Esophagus muscularis mucosa (tissue), 4 donors: ENCODE results near the gene CUL4A. TPM values are rescaled to one million over a fixed set of nuclear protein-coding genes. Genes with fewer than 3 reads are reported as not detected.
A peak's percentile ranks its signal among the peaks of the same experiment; 100 is the strongest.

Source experiments
- DNase-seq: peaks from one replicate; pipeline ENCODE4 v3.0.0-alpha.2; 2017; ENCODE audit errors: extremely low spot score
- H3K27ac ChIP-seq, 4 donors: fragments of 200-600 bp; sonication (generic); replicated peaks in 1 of 4; 1 replicate in 3 of 4; 2 replicates in 1 of 4; pipeline ENCODE4 v1.5.1; 2016 to 2019; ENCODE audit warnings: mild to moderate bottlenecking in 1 of 4
- H3K27me3 ChIP-seq, 4 donors: fragments of 200-600 bp; sonication (generic); one replicate each; pipeline versions ENCODE4 v1.5.1 to v1.6.0; 2016 to 2019
- H3K36me3 ChIP-seq, 4 donors: fragments of 200-600 bp; sonication (generic); one replicate each; pipeline ENCODE4 v1.5.1; 2016 to 2019
- H3K4me1 ChIP-seq, 4 donors: fragments of 200-600 bp; sonication (generic); one replicate each; pipeline ENCODE4 v1.5.1; 2016 to 2019
- H3K4me3 ChIP-seq, 4 donors: fragments of 200-600 bp; sonication (generic); 1 replicate in 2 of 4; 2 replicates in 2 of 4; pipeline ENCODE4 v1.5.1; 2016 to 2019; ENCODE audit warnings: mild to moderate bottlenecking in 4 of 4, moderate library complexity in 1 of 4
- H3K9me3 ChIP-seq, 4 donors: fragments of 200-600 bp; sonication (generic); 1 replicate in 3 of 4; 2 replicates in 1 of 4; pipeline ENCODE4 v1.5.1; 2016 to 2019
- EP300 ChIP-seq: sonication (generic); formaldehyde crosslinking; IDR thresholded peaks from one replicate; pipeline ENCODE4 v1.6.1; 2017; ENCODE audit warnings: antibody characterized with exemption
- POLR2A ChIP-seq: fragments of 450-650 bp; IDR thresholded peaks from one replicate; pipeline ENCODE4 v1.6.1; 2017; ENCODE audit warnings: antibody characterized with exemption, moderate library complexity, mild to moderate bottlenecking, low read depth
- POLR2AphosphoS5 ChIP-seq, 2 donors: sonication (generic); formaldehyde crosslinking; IDR thresholded peaks; one replicate each; pipeline ENCODE4 v1.6.1; 2017; ENCODE audit warnings: antibody characterized with exemption in 2 of 2
- WGBS: methylation state at CpG from one replicate; pipeline ENCODE4 v1.1.5; 2018; 5-methylcytosine and 5-hydroxymethylcytosine counted together
- intact Hi-C: fragments of 100-400 bp; cut with DNase I; formaldehyde crosslinking; loops from one replicate; pipeline ENCODE4 v1.15.1; 2023
- total RNA-seq, 4 donors: library from RNA; depleted of rRNA; stranded (reverse); fragments of >200 nt; gene quantifications; one replicate each; pipeline versions ENCODE4 v1.1.0 to v1.2.1, GENCODE V29; 2016
- TF ChIP-seq, protein P1 (sequence below), 3 experiments: fragments of 200-600 bp in 2 of 3; fragments of 450-650 bp in 1 of 3; sonication (generic) in 2 of 3; IDR thresholded peaks; one replicate each; pipeline ENCODE4 v1.5.1; 2017 to 2019; ENCODE audit warnings: antibody characterized with exemption in 3 of 3, mild to moderate bottlenecking in 2 of 3, moderate library complexity in 1 of 3

The CUL4A gene
- total RNA-seq, 4 donors from 2014 or later, result 93.4 to 154 (median 122) TPM

DNA sequence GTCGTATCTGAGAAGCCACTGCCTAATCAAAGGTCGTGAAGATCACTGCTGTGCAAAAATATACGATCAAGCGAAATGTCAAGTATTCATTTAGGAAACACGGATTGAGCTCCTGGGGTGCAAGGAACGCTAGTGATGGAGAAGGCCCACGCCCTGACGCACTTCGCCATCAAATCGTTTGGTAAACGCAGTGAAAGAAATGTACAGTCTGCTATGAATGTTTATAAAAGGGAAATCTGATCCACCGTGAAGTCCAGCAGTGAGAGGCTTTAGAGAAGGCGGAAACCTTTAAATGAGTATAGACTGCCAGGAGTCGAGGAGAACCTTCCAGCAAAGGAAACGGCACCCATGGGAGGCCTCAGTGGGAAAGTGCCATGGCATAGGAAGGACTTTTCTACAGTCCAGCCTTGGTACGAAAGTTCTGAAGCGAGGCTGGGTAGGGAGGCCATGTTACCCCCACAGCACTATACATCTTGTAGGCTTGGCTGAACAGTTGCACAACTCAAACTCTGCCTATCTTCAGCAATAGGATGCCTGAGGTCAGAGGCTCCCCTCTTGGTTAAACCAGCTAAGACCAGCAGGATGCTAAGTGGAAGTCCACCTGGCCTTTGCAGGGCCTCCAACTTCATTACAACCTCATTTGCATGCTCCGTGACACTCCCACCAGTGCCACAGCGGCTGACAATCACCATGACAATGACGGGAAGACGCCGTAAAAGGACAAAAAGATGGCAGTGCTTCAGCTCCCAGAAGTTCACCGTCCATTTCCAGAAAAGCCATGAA, 21.3 kb upstream of the CUL4A start:
- 92% methylated on average over 23 of the region's 23 CpGs for WGBS
- intact Hi-C loops, result no loop called here
- Histone ChIP-seq H3K36me3 (peaks cover 35 to 91% (median 57%) of the 10 kb centered on the region in 4 donors), H3K4me1 (peaks cover 0 to 9% (median 3%) of the 10 kb centered on the region in 4 donors), H3K9me3 (no peaks in the 10 kb centered on the region), H3K27ac (peak overlapping the region in 2 of 4 donors; percentile 2 to 16), H3K27me3 (no peaks in the 10 kb centered on the region), H3K4me3 (no peak overlapping the region)
- TF ChIP-seq POLR2AphosphoS5 (IDR thresholded peaks at IDR 0.05) (no peak), EP300 (no peak), POLR2A (no peak)
- TF ChIP-seq, protein P1, sequence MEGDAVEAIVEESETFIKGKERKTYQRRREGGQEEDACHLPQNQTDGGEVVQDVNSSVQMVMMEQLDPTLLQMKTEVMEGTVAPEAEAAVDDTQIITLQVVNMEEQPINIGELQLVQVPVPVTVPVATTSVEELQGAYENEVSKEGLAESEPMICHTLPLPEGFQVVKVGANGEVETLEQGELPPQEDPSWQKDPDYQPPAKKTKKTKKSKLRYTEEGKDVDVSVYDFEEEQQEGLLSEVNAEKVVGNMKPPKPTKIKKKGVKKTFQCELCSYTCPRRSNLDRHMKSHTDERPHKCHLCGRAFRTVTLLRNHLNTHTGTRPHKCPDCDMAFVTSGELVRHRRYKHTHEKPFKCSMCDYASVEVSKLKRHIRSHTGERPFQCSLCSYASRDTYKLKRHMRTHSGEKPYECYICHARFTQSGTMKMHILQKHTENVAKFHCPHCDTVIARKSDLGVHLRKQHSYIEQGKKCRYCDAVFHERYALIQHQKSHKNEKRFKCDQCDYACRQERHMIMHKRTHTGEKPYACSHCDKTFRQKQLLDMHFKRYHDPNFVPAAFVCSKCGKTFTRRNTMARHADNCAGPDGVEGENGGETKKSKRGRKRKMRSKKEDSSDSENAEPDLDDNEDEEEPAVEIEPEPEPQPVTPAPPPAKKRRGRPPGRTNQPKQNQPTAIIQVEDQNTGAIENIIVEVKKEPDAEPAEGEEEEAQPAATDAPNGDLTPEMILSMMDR (IDR thresholded peaks at IDR 0.05), result no peak
- DNase-seq, result no peak

DNA sequence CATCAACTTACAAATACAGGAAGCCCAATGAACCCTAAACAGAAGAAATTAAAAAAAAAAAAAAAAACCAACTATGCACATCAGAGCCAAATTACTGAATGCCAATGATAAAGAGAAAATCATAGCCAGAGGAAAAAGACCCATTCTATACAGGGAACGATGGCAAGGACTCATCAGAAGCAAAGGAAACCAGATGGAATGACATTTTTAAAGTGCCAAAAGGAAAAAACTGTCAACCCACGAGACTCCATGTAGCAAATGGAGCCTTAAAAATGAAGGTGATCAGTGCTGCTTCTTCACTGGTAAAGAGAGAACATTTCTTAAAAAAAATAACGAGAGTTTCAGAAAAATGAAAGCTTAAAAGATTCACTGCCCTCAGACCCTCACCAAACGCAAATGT, 19.2 kb upstream of the CUL4A start:
- DNase-seq, result no peak
- WGBS, result 81% methylated on average over 4 of the region's 4 CpGs

DNA sequence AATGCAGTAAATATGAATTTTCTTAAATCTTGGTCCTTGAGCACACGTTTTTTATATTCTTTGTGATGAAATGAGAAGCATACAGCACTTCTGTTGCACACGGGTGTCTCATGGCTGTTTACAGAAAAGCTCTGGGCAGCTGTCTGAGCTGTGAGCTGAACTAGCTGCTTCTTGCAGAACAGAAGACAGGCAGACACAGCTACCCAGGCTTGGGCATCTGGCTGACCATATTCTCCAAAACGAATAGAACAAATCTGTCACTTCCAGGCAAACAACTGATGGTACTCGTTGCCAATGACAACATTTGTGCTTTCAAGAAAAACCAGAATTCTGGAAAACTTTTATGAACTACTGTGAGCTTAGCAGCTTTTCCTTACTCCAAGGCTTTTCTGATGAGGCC, 17.1 kb upstream of the CUL4A start:
- H3K4me3 ChIP-seq, result no peak overlapping the region
- no peak for TF ChIP-seq EP300
- no peak for TF ChIP-seq POLR2AphosphoS5 (IDR thresholded peaks at IDR 0.05)
- TF ChIP-seq POLR2A, result no peak
- TF ChIP-seq, protein P1 (IDR thresholded peaks at IDR 0.05), result no peak
- H3K4me1 ChIP-seq, result peaks cover 0 to 7% (median 0%) of the 10 kb centered on the region in 4 donors
- DNase-seq, result no peak
- intact Hi-C loops, result no loop called here
- H3K36me3 ChIP-seq, result peaks cover 39 to 98% (median 70%) of the 10 kb centered on the region in 4 donors
- H3K9me3 ChIP-seq, result no peaks in the 10 kb centered on the region
- 79% methylated on average over 4 of the region's 4 CpGs for WGBS
- no peak overlapping the region for H3K27ac ChIP-seq
- H3K27me3 ChIP-seq, result no peaks in the 10 kb centered on the region

More for the DNA sequence above, 19.2 kb upstream of the CUL4A start:
- intact Hi-C loops, result no loop called here
- Histone ChIP-seq H3K27ac (no peak overlapping the region), H3K27me3 (no peaks in the 10 kb centered on the region), H3K36me3 (peaks cover 25 to 91% (median 56%) of the 10 kb centered on the region in 4 donors), H3K4me3 (no peak overlapping the region), H3K9me3 (no peaks in the 10 kb centered on the region), H3K4me1 (peaks cover 0 to 9% (median 3%) of the 10 kb centered on the region in 4 donors)
- TF ChIP-seq POLR2A, result no peak

GRCh38 chr13:113192902-113193301, 16.5 kb upstream of the CUL4A start:
- H3K4me3 ChIP-seq, result no peak overlapping the region
- H3K27me3 ChIP-seq, result no peaks in the 10 kb centered on the region
- no peak overlapping the region for H3K27ac ChIP-seq
- intact Hi-C loops, result no loop called here
- WGBS, result 100% methylated on average over 2 of the region's 2 CpGs
- H3K4me1 ChIP-seq, result peaks cover 0 to under 1% (median 0%) of the 10 kb centered on the region in 4 donors
- H3K9me3 ChIP-seq, result no peaks in the 10 kb centered on the region
- peaks cover 44 to 99% (median 75%) of the 10 kb centered on the region in 4 donors for H3K36me3 ChIP-seq
- DNase-seq, result no peak
- TF ChIP-seq, protein P1 (IDR thresholded peaks at IDR 0.05), result no peak
- TF ChIP-seq EP300 (no peak), POLR2AphosphoS5 (IDR thresholded peaks at IDR 0.05) (no peak), POLR2A (no peak)

DNA sequence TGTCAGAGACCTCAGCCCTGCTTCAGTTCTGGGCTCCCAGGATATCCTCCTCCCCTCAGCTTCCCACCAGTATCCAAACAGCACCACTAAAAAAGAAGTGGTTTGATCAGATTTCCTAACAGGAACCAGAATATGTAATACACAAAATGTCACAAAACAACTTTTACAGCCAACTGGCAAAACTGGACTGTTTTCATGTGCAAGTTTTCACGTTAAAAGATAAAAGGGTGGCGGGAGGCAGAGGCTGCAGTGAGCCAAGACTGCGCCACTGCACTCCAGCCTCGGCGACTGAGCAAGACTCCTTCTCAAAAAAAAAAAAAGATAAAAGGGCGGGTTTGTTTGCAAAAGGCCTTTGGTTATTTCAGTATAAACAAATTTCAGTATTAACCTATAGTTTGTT, 14.1 kb upstream of the CUL4A start:
- H3K36me3 ChIP-seq, result peaks cover 46 to 99% (median 80%) of the 10 kb centered on the region in 4 donors
- TF ChIP-seq POLR2AphosphoS5 (IDR thresholded peaks at IDR 0.05) (no peak), POLR2A (no peak), EP300 (no peak)
- TF ChIP-seq, protein P1 (IDR thresholded peaks at IDR 0.05), result no peak
- no peaks in the 10 kb centered on the region for H3K27me3 ChIP-seq
- no peaks in the 10 kb centered on the region for H3K4me1 ChIP-seq
- H3K4me3 ChIP-seq, result no peak overlapping the region
- no peak overlapping the region for H3K27ac ChIP-seq
- no peaks in the 10 kb centered on the region for H3K9me3 ChIP-seq
- WGBS, result 82% methylated on average over 6 of the region's 6 CpGs
- intact Hi-C loops, result no loop called here
- no peak for DNase-seq
